K562 (cell line): ENCODE results near the gene EGR2. TPM values are rescaled to one million over a fixed set of nuclear protein-coding genes. Genes with fewer than 3 reads are reported as not detected.
"Not testable (repeated sequence)": the region's sequence is repeated elsewhere in the genome, so short reads cannot be mapped to it uniquely, and the experiment has no call there.

Experiments used
- ATAC-seq: fragments of 200-7000 bp; cut with Tn5 transposase; 3 replicates; pipeline ENCODE4 v1.9.1; 2020; ENCODE audit warnings: moderate library complexity
- BruUV-seq: library from RNA; stranded (reverse); fragments of 400-500 nt; replicated peaks from 2 replicates; lab custom pipeline; 2021; lab: Mats Ljungman, UMichigan
- CTCF ChIA-PET: fragments of 300-600 bp; formaldehyde crosslinking; extraction: SDS; loops from one replicate; lab custom pipeline; 2021; ENCODE audit warnings: low intra/inter-chr PET ratio; lab: Yijun Ruan, JAX
- POLR2A ChIA-PET: fragments of 300-600, 350-650 bp; sonication (Branson Sonifier 250); formaldehyde crosslinking; extraction: SDS; loops from one replicate; lab custom pipeline; 2021; ENCODE audit warnings: antibody characterized with exemption, inconsistent platforms; lab: Yijun Ruan, JAX
- DNase-seq, 4 experiments: peaks; one replicate each; pipeline versions ENCODE4 v3.0.0 to v3.0.0-alpha.2; 2011 to 2018; ENCODE audit warnings: low spot score in 3 of 4, mixed read lengths in 3 of 4; ENCODE audit errors: extremely low read depth in 1 of 4
- FAIRE-seq: peaks from 2 replicates; lab custom pipeline; 2011; peaks lifted over from hg19 to GRCh38; lab: Jason Lieb, UNC
- H2AFZ ChIP-seq: 2 replicates; pipeline ENCODE4 v1.6.0; 2011; ENCODE audit warnings: low read depth, low read length, control low read depth, inconsistent platforms
- H3K27ac ChIP-seq: fragments of 200-600 bp; 3 replicates; pipeline ENCODE4 v1.8.0; 2011; ENCODE audit warnings: low read depth, mild to moderate bottlenecking, control low read depth, inconsistent platforms, low read length, moderate library complexity, mixed read lengths; ENCODE audit errors: extremely low read depth
- H3K27me3 ChIP-seq, 2 experiments: fragments of 300-600 bp in 1 of 2; 2 replicates in 1 of 2; 3 replicates in 1 of 2; pipeline versions ENCODE4 v1.6.0 to v1.8.0; 2011; ENCODE audit warnings: inconsistent platforms in 2 of 2, low read length in 2 of 2, mild to moderate bottlenecking in 1 of 2, mixed read lengths in 1 of 2, moderate library complexity in 1 of 2; ENCODE audit not compliant: control insufficient read depth in 2 of 2, insufficient read depth in 2 of 2
- H3K36me3 ChIP-seq: fragments of 300-600 bp; 3 replicates; pipeline ENCODE4 v1.8.0; 2011; ENCODE audit warnings: mild to moderate bottlenecking, low read length, inconsistent platforms; ENCODE audit not compliant: control insufficient read depth, insufficient read depth
- H3K4me1 ChIP-seq, 2 experiments: fragments of 200-600 bp in 1 of 2; replicated peaks in 1 of 2; 2 replicates in 1 of 2; 3 replicates in 1 of 2; pipeline versions ENCODE4 v1.5.1 to v1.8.0; 2011; ENCODE audit warnings: inconsistent platforms in 2 of 2, low read length in 2 of 2, mild to moderate bottlenecking in 1 of 2, mixed read lengths in 1 of 2, moderate library complexity in 1 of 2; ENCODE audit not compliant: control insufficient read depth in 2 of 2, insufficient read depth in 2 of 2
- H3K4me2 ChIP-seq: 2 replicates; pipeline ENCODE4 v1.6.1; 2011; ENCODE audit warnings: low read length, control low read depth, inconsistent platforms, mixed read lengths; ENCODE audit not compliant: insufficient read depth
- H3K4me3 ChIP-seq: fragments of 200-600 bp; sonication (generic), shearing (Covaris generic); 2 replicates; pipeline ENCODE4 v1.5.1; 2016; ENCODE audit warnings: control low read depth, inconsistent platforms
- H3K79me2 ChIP-seq: fragments of 200-600 bp; 3 replicates; pipeline ENCODE4 v1.8.0; 2011; ENCODE audit warnings: low read length, inconsistent platforms; ENCODE audit not compliant: control insufficient read depth, insufficient read depth
- H3K9ac ChIP-seq, 2 experiments: 2 replicates each; pipeline versions ENCODE4 v1.6.0 to v1.6.1; 2011; ENCODE audit warnings: low read depth in 2 of 2, low read length in 2 of 2, control low read depth in 1 of 2, inconsistent platforms in 1 of 2, mild to moderate bottlenecking in 1 of 2, mixed read lengths in 1 of 2; ENCODE audit not compliant: insufficient read depth in 1 of 2
- H3K9me1 ChIP-seq: one replicate; pipeline ENCODE4 v1.6.0; 2011; ENCODE audit warnings: inconsistent platforms, mild to moderate bottlenecking, low read length, moderate library complexity; ENCODE audit not compliant: control insufficient read depth, insufficient read depth
- H3K9me3 ChIP-seq: replicated peaks from 2 replicates; pipeline ENCODE4 v1.5.1; 2011; ENCODE audit warnings: low read depth, low read length, inconsistent platforms; ENCODE audit not compliant: control insufficient read depth, insufficient read depth
- H4K20me1 ChIP-seq: replicated peaks from 2 replicates; pipeline ENCODE4 v1.6.1; 2011; ENCODE audit warnings: low read length, inconsistent platforms, mixed read lengths; ENCODE audit not compliant: control insufficient read depth, insufficient read depth
- BCOR ChIP-seq: fragments of 450-650 bp; IDR thresholded peaks from 2 replicates; pipeline ENCODE4 v1.6.1; 2016
- BRCA1 ChIP-seq, 2 experiments: fragments of 450-650 bp in 1 of 2; sonication (generic) in 1 of 2; formaldehyde crosslinking in 1 of 2; IDR thresholded peaks; 2 replicates each; pipeline versions ENCODE4 v1.5.0 to v1.6.1; 2017 to 2020; ENCODE audit warnings: mild to moderate bottlenecking in 1 of 2, missing genetic modification reagents in 1 of 2
- KAT2B ChIP-seq: IDR thresholded peaks from one replicate; pipeline ENCODE4 v1.6.1; 2012; ENCODE audit warnings: low read depth, mild to moderate bottlenecking, control low read depth, inconsistent platforms, low read length, moderate library complexity
- MEIS2 ChIP-seq: fragments of 450-650 bp; IDR thresholded peaks from 2 replicates; pipeline ENCODE4 v1.6.1; 2014; ENCODE audit warnings: mild to moderate bottlenecking; ENCODE audit not compliant: partially characterized antibody
- OTX1 ChIP-seq: fragments of 450-650 bp; formaldehyde crosslinking; IDR thresholded peaks from 2 replicates; pipeline ENCODE4 v1.4.0; 2022; ENCODE audit warnings: mild to moderate bottlenecking
- PCBP2 ChIP-seq: fragments of 200-400 bp; formaldehyde crosslinking; IDR thresholded peaks from 2 replicates; pipeline ENCODE4 v1.6.1; 2018; ENCODE audit warnings: low read length, low read depth, mild to moderate bottlenecking, moderate library complexity; ENCODE audit not compliant: poor library complexity, severe bottlenecking
- ZNF146 ChIP-seq: IDR thresholded peaks from one replicate; pipeline ENCODE4 v1.6.1; 2018; ENCODE audit warnings: missing compliant biosample characterization; ENCODE audit not compliant: unreplicated experiment
- ZNF175 ChIP-seq: fragments of 200-800 bp; sonication (Bioruptor generic); IDR thresholded peaks from 2 replicates; pipeline ENCODE4 v1.6.1; 2016; ENCODE audit warnings: low read depth, mild to moderate bottlenecking, missing genetic modification characterization, missing compliant biosample characterization
- ZNF766 ChIP-seq: fragments of 200-800 bp; sonication (Bioruptor generic); conservative IDR thresholded peaks from 2 replicates; pipeline ENCODE4 v1.6.1; 2016; ENCODE audit warnings: missing genetic modification characterization, missing compliant biosample characterization
- ZZZ3 ChIP-seq: fragments of 450-650 bp; IDR thresholded peaks from 2 replicates; pipeline ENCODE4 v1.6.1; 2016; ENCODE audit warnings: antibody characterized with exemption, mild to moderate bottlenecking, moderate library complexity
- WGBS: fragments of 100-300 bp; shearing (Covaris generic); methylation state at CpG from one replicate; pipeline ENCODE4 v1.1.6; 2016; ENCODE audit warnings: low coverage, mixed read lengths; ENCODE audit not compliant: insufficient coverage; ENCODE audit errors: missing lambda C conversion rate; 5-methylcytosine and 5-hydroxymethylcytosine counted together
- in situ Hi-C: fragments of 300-500 bp; cut with MboI; formaldehyde crosslinking; loops from 4 replicates; pipeline ENCODE4 v1.15.0; 2018; ENCODE audit warnings: inconsistent platforms, mixed read lengths
- intact Hi-C: fragments of 100-400 bp; cut with micrococcal nuclease; formaldehyde crosslinking; loops from 2 replicates; pipeline ENCODE4 v1.14.2; 2022
- polyA plus RNA-seq, 8 experiments: library from polyadenylated mRNA; depleted of rRNA in 4 of 8; stranded (reverse) in 5 of 8; unstranded in 3 of 8; fragments of >200 nt; fragmentation: Nextera tagmentation in 2 of 8; fragmentation: Illumina TruSeq in 1 of 8; extraction: Ambion mirVana in 2 of 8; extraction: Trizol in 1 of 8; gene quantifications; 2 replicates each; pipeline versions ENCODE4 v1.2.1 to v1.2.3, GENCODE V29; 2011 to 2014; ENCODE audit warnings: inconsistent platforms in 1 of 8, missing spikeins in 1 of 8
- total RNA-seq, 7 experiments: library from RNA; depleted of rRNA in 6 of 7; stranded (reverse); fragments of >200 nt in 6 of 7; fragmentation: Illumina TruSeq in 2 of 7; extraction: Trizol in 2 of 7; gene quantifications; 2 replicates each; pipeline versions ENCODE4 v1.2.1 to v1.2.3, GENCODE V29; 2011 to 2021; ENCODE audit warnings: low replicate concordance in 1 of 7

Gene EGR2
- total and polyA plus RNA-seq, 9 of the 15 experiments (the other 6 are each of a cell fraction or from before 2014, with no cell fraction given): 0.08 to 0.18 (median 0.12) TPM; not detected in 4

- no peak for TF ChIP-seq BRCA1 (IDR thresholded peaks at IDR 0.05)
- TF ChIP-seq BRCA1 (CRISPR knock-in tag; IDR thresholded peaks at IDR 0.05): no peak
- TF ChIP-seq PCBP2: no peak
- TF ChIP-seq KAT2B: no peak
- no peak for TF ChIP-seq ZNF175 (CRISPR knock-in tag)
- no peak for TF ChIP-seq ZNF766 (CRISPR knock-in tag)
- TF ChIP-seq MEIS2: no peak
- no peak for TF ChIP-seq ZZZ3
- no peak for TF ChIP-seq OTX1 (CRISPR knock-in tag)
These were observed 27.2 kb downstream of the EGR2 start (continued) for GRCh38 chr10:62788861-62789467.

- CTCF ChIA-PET, H3K9me3 ChIP-seq, H3K4me2 ChIP-seq, intact Hi-C loops, H3K9ac ChIP-seq, H3K27ac ChIP-seq, BruUV-seq, H3K9me1 ChIP-seq, H2AFZ ChIP-seq, H3K79me2 ChIP-seq, DNase-seq, H4K20me1 ChIP-seq, in situ Hi-C loops, FAIRE-seq, H3K4me3 ChIP-seq, ATAC-seq, H3K36me3 ChIP-seq, H3K4me1 ChIP-seq: not testable (repeated sequence)
- POLR2A ChIA-PET: interaction anchor here (1.9 kb wide), 1 partner anchor 11 kb away, joined by 7 read pairs; no protein-coding TSS in a partner anchor
- peaks cover 7 to 26% of the 10 kb centered on the region in 2 experiments; a peak in 4 of 5 replicates for H3K27me3 ChIP-seq
- 6% methylated on average over 2 of the region's 2 CpGs for WGBS
- TF ChIP-seq BCOR (0 out of 2 replicates have a peak, but pooled peaks have one; percentile 12), ZNF146 (CRISPR knock-in tag) (peak; percentile 36)
These were observed 27.9 kb downstream of the EGR2 start for GRCh38 chr10:62788285-62788684.
